GM12892 (cell line): ENCODE data around the gene GJB5.

Experiments
- POLR2A ChIP-seq: IDR thresholded peaks from 2 replicates; pipeline ENCODE4 v1.6.1; 2011; ENCODE audit warnings: low read depth, low read length, control low read depth
- POLR2AphosphoS5 ChIP-seq: IDR thresholded peaks from 2 replicates; pipeline ENCODE4 v1.6.1; 2011; ENCODE audit warnings: low read depth, low read length, control low read depth

- no peak for TF ChIP-seq POLR2AphosphoS5
- TF ChIP-seq POLR2A = no peak
Measured at GRCh38 chr1:34771573-34772371, 16.9 kb downstream of the GJB5 start.
